A673 (cell line): ENCODE data around the gene LRRN2. TPM values are rescaled to one million over a fixed set of nuclear protein-coding genes. Genes with fewer than 3 reads are reported as not detected.

ENCODE experiments used
- BruUV-seq: library from RNA; stranded (reverse); fragments of 400-500 nt; replicated peaks from 2 replicates; lab custom pipeline; 2021; lab: Mats Ljungman, UMichigan
- CTCF ChIA-PET: fragments of 300-600 bp; sonication (Branson Sonifier 250); formaldehyde crosslinking; loops from one replicate; lab custom pipeline; 2022; ENCODE audit warnings: antibody characterized with exemption; lab: Charles Lee
- POLR2A ChIA-PET: fragments of 300-600 bp; sonication (Branson Sonifier 250); formaldehyde crosslinking; loops from one replicate; lab custom pipeline; 2022; ENCODE audit warnings: antibody characterized with exemption; ENCODE audit not compliant: low non-redundant PET; lab: Charles Lee
- DNase-seq: peaks from one replicate; pipeline ENCODE4 v3.0.0-alpha.2; 2015; ENCODE audit warnings: low spot score
- H3K27ac ChIP-seq: fragments of 200-600 bp; sonication (generic); 2 replicates; pipeline ENCODE4 v1.5.1; 2016; ENCODE audit warnings: mixed run types, low read depth, mild to moderate bottlenecking, mixed read lengths, antibody characterized with exemption, low read length; ENCODE audit not compliant: poor library complexity, severe bottlenecking
- H3K27me3 ChIP-seq: fragments of 200-600 bp; sonication (generic); replicated peaks from 2 replicates; pipeline ENCODE4 v1.6.1; 2017; ENCODE audit warnings: mixed run types, low read depth, mild to moderate bottlenecking, mixed read lengths, antibody characterized with exemption, low read length; ENCODE audit not compliant: insufficient read depth, poor library complexity
- H3K36me3 ChIP-seq: fragments of 200-600 bp; sonication (generic); 2 replicates; pipeline ENCODE4 v1.6.1; 2016; ENCODE audit warnings: mixed run types, mild to moderate bottlenecking, mixed read lengths, antibody characterized with exemption, low read length; ENCODE audit not compliant: insufficient read depth, poor library complexity, severe bottlenecking
- H3K4me1 ChIP-seq: fragments of 200-600 bp; sonication (generic); 2 replicates; pipeline ENCODE4 v1.6.1; 2017; ENCODE audit warnings: mixed run types, mild to moderate bottlenecking, mixed read lengths, antibody characterized with exemption, low read length; ENCODE audit not compliant: insufficient read depth, poor library complexity, severe bottlenecking
- H3K4me3 ChIP-seq: fragments of 200-600 bp; sonication (generic); 2 replicates; pipeline ENCODE4 v1.5.1; 2016; ENCODE audit warnings: low read depth, mixed run types, mild to moderate bottlenecking, mixed read lengths, low read length; ENCODE audit not compliant: poor library complexity, severe bottlenecking
- H3K9me3 ChIP-seq: fragments of 200-600 bp; sonication (generic); 2 replicates; pipeline ENCODE4 v1.6.1; 2016; ENCODE audit warnings: mixed run types, low read depth, mild to moderate bottlenecking, mixed read lengths, antibody characterized with exemption, low read length; ENCODE audit not compliant: poor library complexity, severe bottlenecking
- EZH2 ChIP-seq: fragments of 200-600 bp; sonication (generic); IDR thresholded peaks from 2 replicates; pipeline ENCODE4 v1.6.1; 2017; ENCODE audit warnings: borderline replicate concordance, low read depth, mild to moderate bottlenecking, mixed read lengths, antibody characterized with exemption, low read length; ENCODE audit not compliant: poor library complexity, severe bottlenecking
- intact Hi-C: fragments of 100-400 bp; cut with micrococcal nuclease; formaldehyde crosslinking; loops from one replicate; pipeline ENCODE4 v1.10.0; 2022; ENCODE audit not compliant: unreplicated experiment
- total RNA-seq: library from RNA; stranded (reverse); gene quantifications from 2 replicates; pipeline ENCODE4 v1.2.3, GENCODE V29; 2021
- TF ChIP-seq, protein P1 (sequence below): fragments of 300-800, 200-600 bp; sonication (generic); conservative IDR thresholded peaks from 2 replicates; pipeline ENCODE4 v1.5.1; 2017; ENCODE audit warnings: low read depth, mild to moderate bottlenecking, antibody characterized with exemption, low read length, moderate library complexity, mixed read lengths

LRRN2 gene
- total RNA-seq, 1 experiment from 2014 or later = not detected

GRCh38 chr1:204684571-204685235, 835 bp downstream of the LRRN2 start:
- no peaks in the 10 kb centered on the region for H3K9me3 ChIP-seq
- H3K4me3 ChIP-seq = peak overlapping the region; percentile 21
- TF ChIP-seq, protein P1, sequence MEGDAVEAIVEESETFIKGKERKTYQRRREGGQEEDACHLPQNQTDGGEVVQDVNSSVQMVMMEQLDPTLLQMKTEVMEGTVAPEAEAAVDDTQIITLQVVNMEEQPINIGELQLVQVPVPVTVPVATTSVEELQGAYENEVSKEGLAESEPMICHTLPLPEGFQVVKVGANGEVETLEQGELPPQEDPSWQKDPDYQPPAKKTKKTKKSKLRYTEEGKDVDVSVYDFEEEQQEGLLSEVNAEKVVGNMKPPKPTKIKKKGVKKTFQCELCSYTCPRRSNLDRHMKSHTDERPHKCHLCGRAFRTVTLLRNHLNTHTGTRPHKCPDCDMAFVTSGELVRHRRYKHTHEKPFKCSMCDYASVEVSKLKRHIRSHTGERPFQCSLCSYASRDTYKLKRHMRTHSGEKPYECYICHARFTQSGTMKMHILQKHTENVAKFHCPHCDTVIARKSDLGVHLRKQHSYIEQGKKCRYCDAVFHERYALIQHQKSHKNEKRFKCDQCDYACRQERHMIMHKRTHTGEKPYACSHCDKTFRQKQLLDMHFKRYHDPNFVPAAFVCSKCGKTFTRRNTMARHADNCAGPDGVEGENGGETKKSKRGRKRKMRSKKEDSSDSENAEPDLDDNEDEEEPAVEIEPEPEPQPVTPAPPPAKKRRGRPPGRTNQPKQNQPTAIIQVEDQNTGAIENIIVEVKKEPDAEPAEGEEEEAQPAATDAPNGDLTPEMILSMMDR = no peak
- peak; percentile 53 for TF ChIP-seq EZH2
- BruUV-seq = no TSS peak
- POLR2A ChIA-PET = no interaction called here
- H3K27ac ChIP-seq = no peak overlapping the region
- H3K4me1 ChIP-seq = no peaks in the 10 kb centered on the region
- H3K27me3 ChIP-seq = peaks cover 56% of the 10 kb centered on the region
- DNase-seq = no peak
- intact Hi-C loops = no loop called here
- CTCF ChIA-PET = interaction anchor here (0.5 kb wide), 1 partner anchor 1977 kb away, joined by 3 read pairs; no protein-coding TSS in a partner anchor
- H3K36me3 ChIP-seq = no peaks in the 10 kb centered on the region

GRCh38 chr1:204684206-204684570, 1.4 kb downstream of the LRRN2 start:
- CTCF ChIA-PET = no interaction called here
- TF ChIP-seq EZH2 = no peak
- TF ChIP-seq, protein P1 = no peak
- POLR2A ChIA-PET = interaction anchor here (0.6 kb wide), 1 partner anchor 238 kb away, joined by 11 read pairs; no protein-coding TSS in a partner anchor
- Histone ChIP-seq H3K27ac (no peak overlapping the region), H3K36me3 (no peaks in the 10 kb centered on the region), H3K27me3 (peaks cover 56% of the 10 kb centered on the region), H3K9me3 (no peaks in the 10 kb centered on the region), H3K4me1 (no peaks in the 10 kb centered on the region), H3K4me3 (no peak overlapping the region)
- intact Hi-C loops = no loop called here
- no peak for DNase-seq
- BruUV-seq = no TSS peak

DNA sequence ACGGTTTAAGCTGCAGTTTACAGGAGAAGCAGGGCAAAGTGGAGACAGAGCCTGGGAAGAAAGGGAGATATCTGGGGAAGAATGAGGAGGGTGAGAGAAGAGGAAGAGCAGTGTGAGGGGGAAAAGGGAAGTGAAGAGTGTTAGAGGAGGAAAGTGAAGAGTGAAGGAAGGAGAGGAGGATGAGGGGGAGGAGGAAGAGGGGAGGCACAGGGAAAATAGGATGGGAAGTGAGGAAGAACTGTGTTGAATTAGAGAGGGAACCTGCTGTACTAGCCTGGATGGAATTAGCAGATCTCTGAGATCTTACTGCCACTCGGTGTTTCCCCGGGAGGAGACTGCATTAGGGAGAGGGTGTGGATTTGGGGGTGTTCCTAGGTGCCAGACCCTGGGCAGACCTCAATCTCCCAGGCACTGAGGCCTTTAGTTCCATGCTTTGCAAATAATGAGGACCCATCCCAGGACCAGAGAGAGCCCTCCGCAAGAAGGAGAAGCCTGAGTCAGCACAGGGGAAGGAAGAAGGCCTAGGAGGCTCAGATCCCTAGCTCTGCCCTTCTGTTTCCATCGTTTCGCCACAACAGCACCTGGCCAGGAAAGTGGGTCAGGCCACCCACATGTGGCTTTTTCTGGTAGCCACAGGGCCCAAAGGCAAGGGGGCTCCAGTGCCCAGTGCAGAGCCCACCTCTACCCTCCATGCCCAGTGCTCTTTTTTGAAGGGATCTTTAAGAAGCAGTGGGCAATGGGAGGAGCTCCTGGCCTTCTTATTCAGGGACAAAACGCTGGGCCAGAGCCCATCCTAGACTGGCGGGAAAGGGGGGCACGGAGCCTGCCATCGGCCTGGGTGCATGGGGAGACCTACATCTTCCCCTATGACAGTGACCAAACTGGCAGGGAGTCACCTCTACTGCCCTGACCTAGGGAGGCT, 2.0 kb downstream of the LRRN2 start:
- TF ChIP-seq, protein P1 = no peak
- no peak for TF ChIP-seq EZH2
- no TSS peak for BruUV-seq
- Histone ChIP-seq H3K4me3 (no peak overlapping the region), H3K27ac (no peak overlapping the region), H3K4me1 (no peaks in the 10 kb centered on the region), H3K27me3 (peaks cover 54% of the 10 kb centered on the region), H3K36me3 (no peaks in the 10 kb centered on the region), H3K9me3 (no peaks in the 10 kb centered on the region)
- intact Hi-C loops = no loop called here
- DNase-seq = no peak
- CTCF ChIA-PET = no interaction called here
- POLR2A ChIA-PET = interaction anchor here (0.6 kb wide), 1 partner anchor 237 kb away, joined by 11 read pairs; no protein-coding TSS in a partner anchor
